ENCODE data around the gene FADS3.

The FADS3 gene

GRCh38 chr11:61891331-61892084, at the start of gene FADS3:
Gene FADS3 (minus strand): TSS chr11:61891545. CDS start chr11:61891381, 164 bp downstream.
- Histone ChIP-seq H3K4me3 (replicated peaks; ENCODE audit: low read depth, low read length) (peak within 1 kb of the TSS; percentile 75), H3K27me3 (replicated peaks; ENCODE audit: control insufficient read depth, insufficient read depth, low read length) (no peaks in the 10 kb centered on the region; the same call in 1 of the 2 replicates), H3K36me3 (ENCODE audit: control insufficient read depth, insufficient read depth, low read length) (no peaks in the 10 kb centered on the region)
- peak; percentile 70 for DNase-seq (ENCODE audit: extremely low read depth, insufficient read length)
- TF ChIP-seq CTCF (IDR thresholded peaks at IDR 0.05; ENCODE audit: insufficient read depth, low read length, poor library complexity, severe bottlenecking), result no peak

GRCh38 chr11:61940466-61940865, 49.1 kb upstream of the FADS3 start:
- H3K27me3 ChIP-seq (replicated peaks; ENCODE audit: control insufficient read depth, insufficient read depth, low read length), result peaks cover 2% of the 10 kb centered on the region; the same call in 1 of the 2 replicates
- no peak overlapping the region for H3K4me3 ChIP-seq (replicated peaks; ENCODE audit: low read depth, low read length)
- no peaks in the 10 kb centered on the region for H3K36me3 ChIP-seq (ENCODE audit: control insufficient read depth, insufficient read depth, low read length)
- no peak for DNase-seq (ENCODE audit: extremely low read depth, insufficient read length)
- TF ChIP-seq CTCF (IDR thresholded peaks at IDR 0.05; ENCODE audit: insufficient read depth, low read length, poor library complexity, severe bottlenecking), result no peak

GRCh38 chr11:61935861-61936260, 44.5 kb upstream of the FADS3 start:
- DNase-seq (ENCODE audit: extremely low read depth, insufficient read length), result no peak
- Histone ChIP-seq H3K36me3 (ENCODE audit: control insufficient read depth, insufficient read depth, low read length) (no peaks in the 10 kb centered on the region), H3K4me3 (replicated peaks; ENCODE audit: low read depth, low read length) (no peak overlapping the region), H3K27me3 (replicated peaks; ENCODE audit: control insufficient read depth, insufficient read depth, low read length) (no peaks in the 10 kb centered on the region; the same call in 1 of the 2 replicates)
- TF ChIP-seq CTCF (IDR thresholded peaks at IDR 0.05; ENCODE audit: insufficient read depth, low read length, poor library complexity, severe bottlenecking), result no peak

GRCh38 chr11:61930933-61931332, 39.6 kb upstream of the FADS3 start:
- no peak overlapping the region for H3K4me3 ChIP-seq (replicated peaks; ENCODE audit: low read depth, low read length)
- H3K27me3 ChIP-seq (replicated peaks; ENCODE audit: control insufficient read depth, insufficient read depth, low read length), result no peaks in the 10 kb centered on the region; the same call in 1 of the 2 replicates
- H3K36me3 ChIP-seq (ENCODE audit: control insufficient read depth, insufficient read depth, low read length), result no peaks in the 10 kb centered on the region
- TF ChIP-seq CTCF (IDR thresholded peaks at IDR 0.05; ENCODE audit: insufficient read depth, low read length, poor library complexity, severe bottlenecking), result no peak
- DNase-seq (ENCODE audit: extremely low read depth, insufficient read length), result no peak

GRCh38 chr11:61928606-61929005, 37.3 kb upstream of the FADS3 start:
- TF ChIP-seq CTCF (IDR thresholded peaks at IDR 0.05; ENCODE audit: insufficient read depth, low read length, poor library complexity, severe bottlenecking), result no peak

More at GRCh38 chr11:61928606-61929005, 37.3 kb upstream of the FADS3 start:
- DNase-seq (ENCODE audit: extremely low read depth, insufficient read length), result no peak
- H3K36me3 ChIP-seq (ENCODE audit: control insufficient read depth, insufficient read depth, low read length), result no peaks in the 10 kb centered on the region
- H3K4me3 ChIP-seq (replicated peaks; ENCODE audit: low read depth, low read length), result no peak overlapping the region
- no peaks in the 10 kb centered on the region; the same call in none of the 2 replicates for H3K27me3 ChIP-seq (replicated peaks; ENCODE audit: control insufficient read depth, insufficient read depth, low read length)
